HepG2 (cell line): ENCODE data around the gene ARPC3. TPM values are rescaled to one million over a fixed set of nuclear protein-coding genes. Genes with fewer than 3 reads are reported as not detected.
A peak's percentile ranks its signal among the peaks of the same experiment; 100 is the strongest.

Experiments
- AGO2 ChIP-seq: fragments of 200-400 bp; formaldehyde crosslinking; optimal IDR thresholded peaks from 2 replicates; pipeline ENCODE3; 2017; ENCODE audit warnings: mild to moderate bottlenecking, low read depth, low read length, moderate library complexity
- ATM ChIP-seq: fragments of 450-650 bp; IDR thresholded peaks from 2 replicates; pipeline ENCODE4 v1.7.1; 2017; ENCODE audit warnings: mild to moderate bottlenecking, borderline replicate concordance
- BRCA1 ChIP-seq: sonication (generic); formaldehyde crosslinking; IDR thresholded peaks from 2 replicates; pipeline ENCODE4 v1.4.0; 2020; ENCODE audit warnings: missing genetic modification reagents
- CBFB ChIP-seq: sonication (generic); formaldehyde crosslinking; IDR thresholded peaks from 2 replicates; pipeline ENCODE4 v1.4.0; 2020; ENCODE audit warnings: missing genetic modification reagents
- NR2C2 ChIP-seq: sonication (generic); formaldehyde crosslinking; IDR thresholded peaks from 2 replicates; pipeline ENCODE4 v1.4.0; 2020; ENCODE audit warnings: missing genetic modification reagents, mild to moderate bottlenecking, moderate library complexity, borderline replicate concordance
- POLR2AphosphoS2 ChIP-seq: IDR thresholded peaks from 2 replicates; pipeline ENCODE4 v1.6.1; 2011; ENCODE audit warnings: low read depth, low read length, improper control_type of control experiment
- RAD51 ChIP-seq: fragments of 450-650 bp; IDR thresholded peaks from 2 replicates; pipeline ENCODE4 v1.6.1; 2016; ENCODE audit warnings: borderline replicate concordance
- SRSF1 ChIP-seq: fragments of 200-400 bp; formaldehyde crosslinking; optimal IDR thresholded peaks from 2 replicates; pipeline ENCODE3; 2017; ENCODE audit warnings: mild to moderate bottlenecking, low read depth, low read length, moderate library complexity
- ZMAT3 ChIP-seq: sonication (generic); formaldehyde crosslinking; conservative IDR thresholded peaks from 2 replicates; pipeline ENCODE4 v1.7.0; 2021; ENCODE audit warnings: missing genetic modification reagents
- ZNF563 ChIP-seq: sonication (generic); formaldehyde crosslinking; IDR thresholded peaks from 2 replicates; pipeline ENCODE4 v1.8.0; 2022; ENCODE audit warnings: mild to moderate bottlenecking, moderate library complexity, missing genetic modification reagents
- ZSCAN25 ChIP-seq: sonication (generic); formaldehyde crosslinking; IDR thresholded peaks from 2 replicates; pipeline ENCODE4 v1.8.0; 2022; ENCODE audit warnings: mild to moderate bottlenecking, missing genetic modification reagents
- ZSCAN30 ChIP-seq: sonication (generic); formaldehyde crosslinking; IDR thresholded peaks from 2 replicates; pipeline ENCODE4 v1.5.0; 2020; ENCODE audit warnings: mild to moderate bottlenecking, missing genetic modification reagents
- polyA plus RNA-seq, 8 experiments: library from polyadenylated mRNA; depleted of rRNA in 3 of 8; stranded (reverse) in 7 of 8; unstranded in 1 of 8; fragments of >200 nt; fragmentation: Illumina TruSeq in 4 of 8; extraction: Trizol in 4 of 8; gene quantifications; 2 replicates each; pipeline versions ENCODE4 v1.2.1 to v1.2.3, GENCODE V29; 2011 to 2016; ENCODE audit warnings: low read depth in 4 of 8, missing spikeins in 1 of 8, mixed read lengths in 1 of 8; ENCODE audit not compliant: insufficient read depth in 1 of 8
- total RNA-seq, 5 experiments: library from RNA; depleted of rRNA; stranded (reverse); fragments of >200 nt; fragmentation: Illumina TruSeq; extraction: Trizol; gene quantifications; 2 replicates each; pipeline ENCODE4 v1.2.3, GENCODE V29; 2016; ENCODE audit warnings: low read depth in 1 of 5
- TF ChIP-seq, protein P1 (sequence below): sonication (generic); formaldehyde crosslinking; IDR thresholded peaks from 2 replicates; pipeline ENCODE4 v1.8.0; 2023; ENCODE audit warnings: mild to moderate bottlenecking, missing genetic modification reagents
- TF ChIP-seq, protein P2 (sequence below): sonication (generic); formaldehyde crosslinking; IDR thresholded peaks from 2 replicates; pipeline ENCODE4 v1.8.0; 2022; ENCODE audit warnings: mild to moderate bottlenecking, missing genetic modification reagents, borderline replicate concordance
- TF ChIP-seq, protein P3 (sequence below): sonication (generic); formaldehyde crosslinking; IDR thresholded peaks from 2 replicates; pipeline ENCODE4 v1.4.0; 2020; ENCODE audit warnings: mild to moderate bottlenecking, missing genetic modification reagents
- TF ChIP-seq, protein P4 (sequence below): IDR thresholded peaks from 2 replicates; pipeline ENCODE4 v1.6.1; 2016; ENCODE audit warnings: low read depth, borderline replicate concordance
- TF ChIP-seq, protein P5 (sequence below): sonication (generic); formaldehyde crosslinking; IDR thresholded peaks from 2 replicates; pipeline ENCODE4 v1.4.0; 2020; ENCODE audit warnings: missing genetic modification reagents
- TF ChIP-seq, protein P6 (sequence below): sonication (generic); formaldehyde crosslinking; IDR thresholded peaks from 2 replicates; pipeline ENCODE4 v1.8.0; 2022; ENCODE audit warnings: mild to moderate bottlenecking, missing genetic modification reagents

The ARPC3 gene
- total and polyA plus RNA-seq, 2 of the 13 experiments (the other 11 are each of a cell fraction or from before 2014, with no cell fraction given) = 32.7 to 234 TPM

DNA sequence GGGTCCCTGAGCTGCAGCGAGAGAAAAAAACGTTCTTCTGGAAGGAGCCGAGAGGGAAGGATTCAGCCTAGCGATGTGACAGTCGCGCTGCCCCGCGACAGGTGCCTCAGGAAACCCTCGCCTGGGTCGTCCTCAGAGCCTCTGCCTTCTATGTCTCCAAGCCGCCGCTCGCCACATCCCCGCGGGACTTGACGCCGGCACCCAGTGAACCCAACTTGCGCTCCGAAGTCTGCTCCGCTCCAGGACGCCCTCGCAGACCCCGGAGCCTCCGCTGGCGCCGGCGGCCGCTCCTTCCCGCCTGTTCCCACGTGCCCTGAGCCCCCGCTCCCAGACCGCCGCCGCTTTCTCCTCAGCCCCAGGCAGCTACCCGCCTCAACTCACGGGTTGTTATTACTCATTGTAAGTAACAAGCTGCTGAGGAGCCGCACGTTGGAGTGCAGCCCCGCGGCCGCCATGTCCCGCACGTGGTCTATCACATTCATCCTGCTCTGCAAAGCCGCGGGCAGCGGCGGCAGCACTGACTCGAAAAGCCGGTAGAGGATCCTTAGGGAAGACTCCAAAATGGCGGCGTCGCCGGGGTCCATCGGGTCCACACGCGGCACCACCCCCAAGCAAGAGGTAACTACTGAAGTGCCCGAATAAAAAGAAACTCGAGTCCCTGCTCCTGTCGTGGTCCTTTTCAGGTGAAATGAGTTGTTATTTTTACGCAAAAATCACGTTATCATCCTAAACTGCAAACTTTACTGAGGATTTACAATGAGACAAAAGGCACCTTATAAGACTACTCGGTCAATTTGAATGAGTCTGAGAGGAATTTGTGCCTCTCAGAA lies 46.8 kb downstream of the ARPC3 start, which contains the start of gene ANAPC7 (continued):
- TF ChIP-seq, protein P1, sequence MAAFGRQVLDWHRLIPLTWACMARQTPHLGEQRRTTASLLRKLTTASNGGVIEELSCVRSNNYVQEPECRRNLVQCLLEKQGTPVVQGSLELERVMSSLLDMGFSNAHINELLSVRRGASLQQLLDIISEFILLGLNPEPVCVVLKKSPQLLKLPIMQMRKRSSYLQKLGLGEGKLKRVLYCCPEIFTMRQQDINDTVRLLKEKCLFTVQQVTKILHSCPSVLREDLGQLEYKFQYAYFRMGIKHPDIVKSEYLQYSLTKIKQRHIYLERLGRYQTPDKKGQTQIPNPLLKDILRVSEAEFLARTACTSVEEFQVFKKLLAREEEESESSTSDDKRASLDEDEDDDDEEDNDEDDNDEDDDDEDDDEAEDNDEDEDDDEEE (CRISPR knock-in tag) = no peak
- TF ChIP-seq ZNF563 (CRISPR knock-in tag) (peak; percentile 72; the same call in 1 of the 2 replicates), ATM (no peak), ZMAT3 (peak; percentile 20; the same call in 1 of the 2 replicates), ZSCAN30 (CRISPR knock-in tag) (peak; percentile 57; the same call in 1 of the 2 replicates), NR2C2 (peak; percentile 25; the same call in 1 of the 2 replicates), CBFB (CRISPR knock-in tag) (no peak), ZSCAN25 (0 out of 2 replicates have a peak, but pooled peaks have one; percentile 16), RAD51 (no peak), AGO2 (peak; percentile 81), BRCA1 (CRISPR knock-in tag) (no peak), POLR2AphosphoS2 (no peak), SRSF1 (peak; percentile 70)
- TF ChIP-seq, protein P2, sequence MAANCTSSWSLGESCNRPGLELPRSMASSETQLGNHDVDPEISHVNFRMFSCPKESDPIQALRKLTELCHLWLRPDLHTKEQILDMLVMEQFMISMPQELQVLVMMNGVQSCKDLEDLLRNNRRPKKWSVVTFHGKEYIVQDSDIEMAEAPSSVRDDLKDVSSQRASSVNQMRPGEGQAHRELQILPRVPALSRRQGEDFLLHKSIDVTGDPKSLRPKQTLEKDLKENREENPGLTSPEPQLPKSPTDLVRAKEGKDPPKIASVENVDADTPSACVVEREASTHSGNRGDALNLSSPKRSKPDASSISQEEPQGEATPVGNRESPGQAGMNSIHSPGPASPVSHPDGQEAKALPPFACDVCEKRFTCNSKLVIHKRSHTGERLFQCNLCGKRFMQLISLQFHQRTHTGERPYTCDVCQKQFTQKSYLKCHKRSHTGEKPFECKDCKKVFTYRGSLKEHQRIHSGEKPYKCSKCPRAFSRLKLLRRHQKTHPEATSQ (CRISPR knock-in tag) = 0 out of 2 replicates have a peak, but pooled peaks have one; percentile 55
- TF ChIP-seq, protein P3, sequence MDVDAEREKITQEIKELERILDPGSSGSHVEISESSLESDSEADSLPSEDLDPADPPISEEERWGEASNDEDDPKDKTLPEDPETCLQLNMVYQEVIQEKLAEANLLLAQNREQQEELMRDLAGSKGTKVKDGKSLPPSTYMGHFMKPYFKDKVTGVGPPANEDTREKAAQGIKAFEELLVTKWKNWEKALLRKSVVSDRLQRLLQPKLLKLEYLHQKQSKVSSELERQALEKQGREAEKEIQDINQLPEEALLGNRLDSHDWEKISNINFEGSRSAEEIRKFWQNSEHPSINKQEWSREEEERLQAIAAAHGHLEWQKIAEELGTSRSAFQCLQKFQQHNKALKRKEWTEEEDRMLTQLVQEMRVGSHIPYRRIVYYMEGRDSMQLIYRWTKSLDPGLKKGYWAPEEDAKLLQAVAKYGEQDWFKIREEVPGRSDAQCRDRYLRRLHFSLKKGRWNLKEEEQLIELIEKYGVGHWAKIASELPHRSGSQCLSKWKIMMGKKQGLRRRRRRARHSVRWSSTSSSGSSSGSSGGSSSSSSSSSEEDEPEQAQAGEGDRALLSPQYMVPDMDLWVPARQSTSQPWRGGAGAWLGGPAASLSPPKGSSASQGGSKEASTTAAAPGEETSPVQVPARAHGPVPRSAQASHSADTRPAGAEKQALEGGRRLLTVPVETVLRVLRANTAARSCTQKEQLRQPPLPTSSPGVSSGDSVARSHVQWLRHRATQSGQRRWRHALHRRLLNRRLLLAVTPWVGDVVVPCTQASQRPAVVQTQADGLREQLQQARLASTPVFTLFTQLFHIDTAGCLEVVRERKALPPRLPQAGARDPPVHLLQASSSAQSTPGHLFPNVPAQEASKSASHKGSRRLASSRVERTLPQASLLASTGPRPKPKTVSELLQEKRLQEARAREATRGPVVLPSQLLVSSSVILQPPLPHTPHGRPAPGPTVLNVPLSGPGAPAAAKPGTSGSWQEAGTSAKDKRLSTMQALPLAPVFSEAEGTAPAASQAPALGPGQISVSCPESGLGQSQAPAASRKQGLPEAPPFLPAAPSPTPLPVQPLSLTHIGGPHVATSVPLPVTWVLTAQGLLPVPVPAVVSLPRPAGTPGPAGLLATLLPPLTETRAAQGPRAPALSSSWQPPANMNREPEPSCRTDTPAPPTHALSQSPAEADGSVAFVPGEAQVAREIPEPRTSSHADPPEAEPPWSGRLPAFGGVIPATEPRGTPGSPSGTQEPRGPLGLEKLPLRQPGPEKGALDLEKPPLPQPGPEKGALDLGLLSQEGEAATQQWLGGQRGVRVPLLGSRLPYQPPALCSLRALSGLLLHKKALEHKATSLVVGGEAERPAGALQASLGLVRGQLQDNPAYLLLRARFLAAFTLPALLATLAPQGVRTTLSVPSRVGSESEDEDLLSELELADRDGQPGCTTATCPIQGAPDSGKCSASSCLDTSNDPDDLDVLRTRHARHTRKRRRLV (CRISPR knock-in tag) = 0 out of 2 replicates have a peak, but pooled peaks have one; percentile 88
- TF ChIP-seq, protein P4, sequence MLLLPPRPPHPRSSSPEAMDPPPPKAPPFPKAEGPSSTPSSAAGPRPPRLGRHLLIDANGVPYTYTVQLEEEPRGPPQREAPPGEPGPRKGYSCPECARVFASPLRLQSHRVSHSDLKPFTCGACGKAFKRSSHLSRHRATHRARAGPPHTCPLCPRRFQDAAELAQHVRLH = peak; percentile 60; the same call in 1 of the 2 replicates
- TF ChIP-seq, protein P5, sequence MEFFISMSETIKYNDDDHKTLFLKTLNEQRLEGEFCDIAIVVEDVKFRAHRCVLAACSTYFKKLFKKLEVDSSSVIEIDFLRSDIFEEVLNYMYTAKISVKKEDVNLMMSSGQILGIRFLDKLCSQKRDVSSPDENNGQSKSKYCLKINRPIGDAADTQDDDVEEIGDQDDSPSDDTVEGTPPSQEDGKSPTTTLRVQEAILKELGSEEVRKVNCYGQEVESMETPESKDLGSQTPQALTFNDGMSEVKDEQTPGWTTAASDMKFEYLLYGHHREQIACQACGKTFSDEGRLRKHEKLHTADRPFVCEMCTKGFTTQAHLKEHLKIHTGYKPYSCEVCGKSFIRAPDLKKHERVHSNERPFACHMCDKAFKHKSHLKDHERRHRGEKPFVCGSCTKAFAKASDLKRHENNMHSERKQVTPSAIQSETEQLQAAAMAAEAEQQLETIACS = no peak
- TF ChIP-seq, protein P6, sequence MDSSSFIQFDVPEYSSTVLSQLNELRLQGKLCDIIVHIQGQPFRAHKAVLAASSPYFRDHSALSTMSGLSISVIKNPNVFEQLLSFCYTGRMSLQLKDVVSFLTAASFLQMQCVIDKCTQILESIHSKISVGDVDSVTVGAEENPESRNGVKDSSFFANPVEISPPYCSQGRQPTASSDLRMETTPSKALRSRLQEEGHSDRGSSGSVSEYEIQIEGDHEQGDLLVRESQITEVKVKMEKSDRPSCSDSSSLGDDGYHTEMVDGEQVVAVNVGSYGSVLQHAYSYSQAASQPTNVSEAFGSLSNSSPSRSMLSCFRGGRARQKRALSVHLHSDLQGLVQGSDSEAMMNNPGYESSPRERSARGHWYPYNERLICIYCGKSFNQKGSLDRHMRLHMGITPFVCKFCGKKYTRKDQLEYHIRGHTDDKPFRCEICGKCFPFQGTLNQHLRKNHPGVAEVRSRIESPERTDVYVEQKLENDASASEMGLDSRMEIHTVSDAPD (CRISPR knock-in tag) = no peak
